Liver (tissue), 9 donors: ENCODE data around the gene CSPG4. TPM values are rescaled to one million over a fixed set of nuclear protein-coding genes. Genes with fewer than 3 reads are reported as not detected.
"Not testable (repeated sequence)": the region's sequence is repeated elsewhere in the genome, so short reads cannot be mapped to it uniquely, and the experiment has no call there.

Experiments used
- DNase-seq: peaks from one replicate; pipeline ENCODE4 v3.0.0-alpha.2; 2017; ENCODE audit warnings: low spot score
- H3K27ac ChIP-seq, 2 donors: one replicate each; pipeline ENCODE4 v1.7.0; 2013; ENCODE audit warnings: inconsistent platforms in 2 of 2, low read length in 2 of 2, control low read depth in 1 of 2, low read depth in 1 of 2, mild to moderate bottlenecking in 1 of 2
- H3K27me3 ChIP-seq, 4 donors: one replicate each; pipeline versions ENCODE4 v1.6.1 to v1.7.0; 2013; ENCODE audit warnings: low read length in 3 of 4, inconsistent platforms in 1 of 4, mild to moderate bottlenecking in 1 of 4, moderate library complexity in 1 of 4; ENCODE audit not compliant: control insufficient read depth in 4 of 4, insufficient read depth in 4 of 4
- H3K36me3 ChIP-seq, 4 donors: one replicate each; pipeline versions ENCODE4 v1.6.1 to v1.7.0; 2013; ENCODE audit warnings: low read length in 3 of 4, mild to moderate bottlenecking in 3 of 4, low read depth in 1 of 4, moderate library complexity in 1 of 4; ENCODE audit not compliant: control insufficient read depth in 4 of 4, insufficient read depth in 3 of 4
- H3K4me1 ChIP-seq, 4 donors: one replicate each; pipeline versions ENCODE4 v1.6.1 to v1.7.0; 2013; ENCODE audit warnings: low read length in 3 of 4, mild to moderate bottlenecking in 3 of 4, moderate library complexity in 1 of 4; ENCODE audit not compliant: control insufficient read depth in 4 of 4, insufficient read depth in 4 of 4
- H3K4me3 ChIP-seq, 3 donors: one replicate each; pipeline versions ENCODE4 v1.6.1 to v1.7.0; 2013; ENCODE audit warnings: low read length in 3 of 3, control low read depth in 1 of 3, low read depth in 1 of 3, mild to moderate bottlenecking in 1 of 3
- H3K9ac ChIP-seq, 2 donors: one replicate each; pipeline ENCODE4 v1.7.0; 2013; ENCODE audit warnings: low read length in 2 of 2, mild to moderate bottlenecking in 2 of 2, moderate library complexity in 2 of 2, control low read depth in 1 of 2, low read depth in 1 of 2
- H3K9me3 ChIP-seq, 4 donors: one replicate each; pipeline versions ENCODE4 v1.6.1 to v1.7.0; 2013; ENCODE audit warnings: low read length in 3 of 4; ENCODE audit not compliant: control insufficient read depth in 4 of 4
- EGR1 ChIP-seq, 2 donors: IDR thresholded peaks; 2 replicates each; pipeline ENCODE4 v1.6.1; 2016 to 2018; ENCODE audit warnings: antibody characterized with exemption in 2 of 2, low read depth in 2 of 2
- FOXA2 ChIP-seq: IDR thresholded peaks from 2 replicates; pipeline ENCODE4 v1.6.1; 2016; ENCODE audit warnings: antibody characterized with exemption
- HNF4A ChIP-seq, 2 donors: conservative IDR thresholded peaks; 2 replicates each; pipeline ENCODE4 v1.6.1; 2016; ENCODE audit warnings: antibody characterized with exemption in 2 of 2, mild to moderate bottlenecking in 2 of 2
- HNF4G ChIP-seq: IDR thresholded peaks from 2 replicates; pipeline ENCODE4 v1.6.1; 2016; ENCODE audit warnings: antibody characterized with exemption
- JUND ChIP-seq, 2 donors: IDR thresholded peaks; 2 replicates each; pipeline ENCODE4 v1.6.1; 2016; ENCODE audit warnings: antibody characterized with exemption in 2 of 2
- RAD21 ChIP-seq, 2 donors: IDR thresholded peaks; 2 replicates each; pipeline ENCODE4 v1.6.1; 2016; ENCODE audit warnings: antibody characterized with exemption in 2 of 2, mild to moderate bottlenecking in 2 of 2
- RXRA ChIP-seq, 2 donors: IDR thresholded peaks; 2 replicates each; pipeline ENCODE4 v1.6.1; 2017 to 2018; ENCODE audit warnings: antibody characterized with exemption in 2 of 2, mild to moderate bottlenecking in 1 of 2
- SP1 ChIP-seq: IDR thresholded peaks from 2 replicates; pipeline ENCODE4 v1.6.1; 2018; ENCODE audit warnings: antibody characterized with exemption, mild to moderate bottlenecking
- TAF1 ChIP-seq: conservative IDR thresholded peaks from 2 replicates; pipeline ENCODE4 v1.6.1; 2016; ENCODE audit warnings: antibody characterized with exemption, mild to moderate bottlenecking
- YY1 ChIP-seq: IDR thresholded peaks from 2 replicates; pipeline ENCODE4 v1.6.1; 2016; ENCODE audit warnings: antibody characterized with exemption, mild to moderate bottlenecking
- WGBS: extraction: QIAGEN DNeasy Blood & Tissue Kit; methylation state at CpG from one replicate; pipeline ENCODE4 v1.1.7; 2013; 5-methylcytosine and 5-hydroxymethylcytosine counted together
- polyA plus RNA-seq, 2 donors: library from polyadenylated mRNA; stranded (reverse) in 1 of 2; unstranded in 1 of 2; fragments of 200-250 nt in 1 of 2; fragments of >200 nt in 1 of 2; fragmentation: Nextera tagmentation in 1 of 2; extraction: Ambion mirVana in 1 of 2; gene quantifications; one replicate each; pipeline versions ENCODE4 v1.2.1 to v1.2.3, GENCODE V29; 2013 to 2015
- total RNA-seq, 2 donors: library from RNA; depleted of rRNA; stranded (reverse); fragments of >200 nt; gene quantifications; one replicate each; pipeline ENCODE4 v1.2.3, GENCODE V29; 2014
- TF ChIP-seq, protein P1 (sequence below): fragments of 150-350 bp; IDR thresholded peaks from 2 replicates; pipeline ENCODE4 v1.5.1; 2017; ENCODE audit warnings: improper control_type of control experiment, low read depth, low read length; ENCODE audit not compliant: missing input control
- TF ChIP-seq, protein P2 (sequence below): IDR thresholded peaks from 2 replicates; pipeline ENCODE4 v1.6.1; 2016; ENCODE audit warnings: antibody characterized with exemption
- TF ChIP-seq, protein P3 (sequence below): IDR thresholded peaks from 2 replicates; pipeline ENCODE4 v1.6.1; 2016; ENCODE audit warnings: antibody characterized with exemption
- donor health status: healthy.
- donor health status: healthy.
- donor health status: healthy.
- donor health status: healthy.
- donor health status: healthy.

Gene CSPG4
- total and polyA plus RNA-seq, 4 donors: 0.07 to 1.5 (median 0.76) TPM

DNA sequence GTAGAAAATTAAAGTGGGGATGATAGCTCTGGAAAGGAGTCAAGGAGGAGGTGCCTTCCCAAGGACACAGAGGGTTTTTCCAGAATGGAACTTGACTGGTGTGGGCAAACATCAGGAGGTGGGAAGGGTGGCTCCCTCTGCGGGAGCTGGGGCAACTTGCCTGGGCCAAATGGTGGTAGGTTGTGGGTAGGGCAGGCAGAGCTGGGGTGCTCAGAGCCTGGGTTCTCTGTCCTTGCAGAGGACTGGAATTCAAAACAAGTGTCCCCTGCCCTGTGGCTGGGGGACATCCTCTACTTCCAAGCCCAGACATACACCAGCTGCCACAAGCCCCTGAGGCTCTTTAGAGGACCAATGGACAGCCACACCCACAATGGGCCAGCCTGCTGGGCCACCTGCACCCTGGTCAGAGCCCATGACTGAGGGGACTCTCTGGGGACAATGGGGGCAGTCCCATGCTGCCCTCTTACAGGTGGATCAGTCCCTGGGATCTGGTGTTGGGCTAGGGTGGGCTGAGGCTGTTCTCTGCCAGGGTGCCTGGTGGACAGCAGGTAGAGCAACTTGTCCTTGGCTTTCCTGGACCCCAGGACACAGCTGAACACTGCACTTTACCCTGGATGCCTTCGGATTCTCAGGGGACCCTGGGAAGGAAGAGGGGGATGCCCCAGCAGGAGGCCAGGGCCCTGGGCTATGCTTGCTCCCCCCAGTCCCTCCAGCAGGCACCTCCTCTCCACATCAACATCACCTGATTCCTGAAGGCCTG, 38.6 kb upstream of the CSPG4 start (continued):
- TF ChIP-seq, protein P1, sequence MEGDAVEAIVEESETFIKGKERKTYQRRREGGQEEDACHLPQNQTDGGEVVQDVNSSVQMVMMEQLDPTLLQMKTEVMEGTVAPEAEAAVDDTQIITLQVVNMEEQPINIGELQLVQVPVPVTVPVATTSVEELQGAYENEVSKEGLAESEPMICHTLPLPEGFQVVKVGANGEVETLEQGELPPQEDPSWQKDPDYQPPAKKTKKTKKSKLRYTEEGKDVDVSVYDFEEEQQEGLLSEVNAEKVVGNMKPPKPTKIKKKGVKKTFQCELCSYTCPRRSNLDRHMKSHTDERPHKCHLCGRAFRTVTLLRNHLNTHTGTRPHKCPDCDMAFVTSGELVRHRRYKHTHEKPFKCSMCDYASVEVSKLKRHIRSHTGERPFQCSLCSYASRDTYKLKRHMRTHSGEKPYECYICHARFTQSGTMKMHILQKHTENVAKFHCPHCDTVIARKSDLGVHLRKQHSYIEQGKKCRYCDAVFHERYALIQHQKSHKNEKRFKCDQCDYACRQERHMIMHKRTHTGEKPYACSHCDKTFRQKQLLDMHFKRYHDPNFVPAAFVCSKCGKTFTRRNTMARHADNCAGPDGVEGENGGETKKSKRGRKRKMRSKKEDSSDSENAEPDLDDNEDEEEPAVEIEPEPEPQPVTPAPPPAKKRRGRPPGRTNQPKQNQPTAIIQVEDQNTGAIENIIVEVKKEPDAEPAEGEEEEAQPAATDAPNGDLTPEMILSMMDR: no peak
- TF ChIP-seq YY1: no peak
- no peak for TF ChIP-seq SP1
- TF ChIP-seq EGR1 (IDR thresholded peaks at IDR 0.05; ENCODE audit: low read depth in 2 of 2): no peak
- no peak for TF ChIP-seq HNF4G
- TF ChIP-seq, protein P2, sequence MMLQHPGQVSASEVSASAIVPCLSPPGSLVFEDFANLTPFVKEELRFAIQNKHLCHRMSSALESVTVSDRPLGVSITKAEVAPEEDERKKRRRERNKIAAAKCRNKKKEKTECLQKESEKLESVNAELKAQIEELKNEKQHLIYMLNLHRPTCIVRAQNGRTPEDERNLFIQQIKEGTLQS: no peak

DNA sequence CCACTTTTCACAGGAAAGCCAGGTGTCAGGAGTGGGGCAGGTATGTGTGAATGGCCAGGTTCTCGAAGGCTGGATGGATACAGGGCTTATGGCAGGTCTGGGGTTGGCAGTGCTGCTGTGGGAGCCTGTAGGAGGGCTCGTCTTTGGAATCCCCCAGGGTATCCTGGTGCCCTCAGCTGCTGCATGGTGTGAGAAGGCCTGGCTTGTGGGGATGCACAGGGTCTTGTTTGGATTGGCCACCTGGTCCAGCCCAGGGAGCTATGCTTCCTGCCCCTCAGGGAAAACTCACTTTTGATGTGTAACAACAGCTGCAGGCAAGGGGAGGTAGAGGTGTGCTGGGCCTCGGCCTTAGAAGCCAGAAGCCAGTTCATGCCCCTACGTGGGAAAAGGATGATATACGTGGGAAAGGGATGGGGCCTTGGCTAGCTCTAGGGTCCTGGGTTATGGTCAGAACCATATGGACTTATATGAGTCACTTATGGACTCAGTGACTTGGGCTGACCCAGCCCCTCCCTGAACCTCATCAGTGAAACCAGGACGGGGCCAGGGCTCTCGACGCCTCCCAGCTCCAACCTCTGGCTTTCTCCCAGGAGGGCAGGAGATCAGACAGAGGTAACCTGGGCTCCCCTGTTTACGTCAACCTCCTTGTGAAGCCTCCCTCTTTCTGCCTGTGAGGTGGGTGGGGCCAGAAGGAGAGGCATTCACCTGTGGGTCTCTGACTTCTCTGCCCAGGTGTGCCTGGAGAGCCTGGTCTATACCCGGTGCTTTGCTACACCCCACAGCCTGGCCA, 37.8 kb upstream of the CSPG4 start:
- Histone ChIP-seq H3K9ac (no peak overlapping the region), H3K4me1 (no peaks in the 10 kb centered on the region), H3K36me3 (no peaks in the 10 kb centered on the region), H3K27me3 (no peaks in the 10 kb centered on the region), H3K9me3 (no peaks in the 10 kb centered on the region), H3K4me3 (no peak overlapping the region), H3K27ac (no peak overlapping the region)
- 95% methylated on average over 10 of the region's 10 CpGs for WGBS
- TF ChIP-seq HNF4A (conservative IDR thresholded peaks at IDR 0.05) (no peak), RXRA (IDR thresholded peaks at IDR 0.05) (no peak), YY1 (no peak)
- TF ChIP-seq, protein P1: no peak
- TF ChIP-seq, protein P3, sequence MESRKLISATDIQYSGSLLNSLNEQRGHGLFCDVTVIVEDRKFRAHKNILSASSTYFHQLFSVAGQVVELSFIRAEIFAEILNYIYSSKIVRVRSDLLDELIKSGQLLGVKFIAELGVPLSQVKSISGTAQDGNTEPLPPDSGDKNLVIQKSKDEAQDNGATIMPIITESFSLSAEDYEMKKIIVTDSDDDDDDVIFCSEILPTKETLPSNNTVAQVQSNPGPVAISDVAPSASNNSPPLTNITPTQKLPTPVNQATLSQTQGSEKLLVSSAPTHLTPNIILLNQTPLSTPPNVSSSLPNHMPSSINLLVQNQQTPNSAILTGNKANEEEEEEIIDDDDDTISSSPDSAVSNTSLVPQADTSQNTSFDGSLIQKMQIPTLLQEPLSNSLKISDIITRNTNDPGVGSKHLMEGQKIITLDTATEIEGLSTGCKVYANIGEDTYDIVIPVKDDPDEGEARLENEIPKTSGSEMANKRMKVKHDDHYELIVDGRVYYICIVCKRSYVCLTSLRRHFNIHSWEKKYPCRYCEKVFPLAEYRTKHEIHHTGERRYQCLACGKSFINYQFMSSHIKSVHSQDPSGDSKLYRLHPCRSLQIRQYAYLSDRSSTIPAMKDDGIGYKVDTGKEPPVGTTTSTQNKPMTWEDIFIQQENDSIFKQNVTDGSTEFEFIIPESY: no peak
- no peak for DNase-seq

DNA sequence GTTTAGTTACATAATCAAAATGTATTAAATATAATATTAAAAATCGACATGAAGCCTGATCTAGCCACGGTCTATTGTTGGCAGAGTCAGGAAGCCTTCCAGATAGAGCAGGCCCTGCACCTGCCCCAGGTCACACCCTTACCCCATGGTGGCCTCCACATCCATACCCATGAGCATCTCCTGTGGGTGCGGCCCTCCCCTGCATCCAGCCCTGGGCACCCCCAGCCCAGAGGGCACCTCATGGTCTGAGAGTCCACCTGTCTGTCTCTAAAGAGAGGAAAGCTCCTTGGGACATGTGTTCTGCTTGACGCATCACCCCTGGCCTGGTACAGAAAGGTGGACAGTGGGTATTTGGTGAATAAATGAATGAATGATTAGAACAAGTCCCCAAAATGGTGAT, 37.2 kb upstream of the CSPG4 start:
- no peak for TF ChIP-seq RAD21 (IDR thresholded peaks at IDR 0.05)
- TF ChIP-seq, protein P2: no peak
- TF ChIP-seq JUND (IDR thresholded peaks at IDR 0.05): no peak
- no peak for TF ChIP-seq RXRA (IDR thresholded peaks at IDR 0.05)
- TF ChIP-seq, protein P3: no peak
- no peak for TF ChIP-seq HNF4G
- TF ChIP-seq TAF1: no peak
- no peak for TF ChIP-seq YY1
- no peak for TF ChIP-seq HNF4A (conservative IDR thresholded peaks at IDR 0.05)
- no peak for TF ChIP-seq FOXA2
- no peaks in the 10 kb centered on the region for H3K36me3 ChIP-seq
- H3K27me3 ChIP-seq: no peaks in the 10 kb centered on the region
- no peak overlapping the region for H3K9ac ChIP-seq
- 97% methylated on average over 4 of the region's 4 CpGs for WGBS
- no peaks in the 10 kb centered on the region for H3K4me1 ChIP-seq
- no peaks in the 10 kb centered on the region for H3K9me3 ChIP-seq
- DNase-seq: no peak
- no peak overlapping the region for H3K4me3 ChIP-seq
- no peak overlapping the region for H3K27ac ChIP-seq

DNA sequence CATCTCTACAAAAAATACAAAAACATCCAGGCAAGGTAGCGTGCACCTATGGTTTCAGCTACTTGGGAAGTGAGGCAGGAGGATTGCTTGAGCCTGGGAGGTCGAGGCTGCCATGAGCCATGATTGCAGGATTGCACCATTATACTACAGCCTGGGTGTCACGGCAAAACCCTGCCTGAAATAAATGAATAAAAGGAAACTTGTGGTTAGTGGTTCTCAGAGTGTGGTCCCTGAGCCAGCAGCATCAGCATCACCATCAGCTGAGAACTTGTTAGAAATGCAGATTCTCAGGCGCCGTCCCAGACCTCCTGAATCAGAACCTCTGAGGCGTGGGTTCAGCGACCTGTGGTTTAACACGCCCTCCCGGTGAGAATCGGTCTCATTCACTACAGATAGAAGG, 36.2 kb upstream of the CSPG4 start:
- not testable (repeated sequence) for H3K4me1 ChIP-seq, H3K9me3 ChIP-seq, H3K9ac ChIP-seq, H3K27ac ChIP-seq, H3K4me3 ChIP-seq, H3K27me3 ChIP-seq, H3K36me3 ChIP-seq, DNase-seq
- 75% methylated on average over 8 of the region's 10 CpGs for WGBS
